H9 (cell line): Measurements from ENCODE around the gene KIF3B. TPM values are rescaled to one million over a fixed set of nuclear protein-coding genes. Genes with fewer than 3 reads are reported as not detected.

Experiments used
- DNase-seq: peaks from one replicate; pipeline ENCODE4 v3.0.0-alpha.2; 2017
- H2AFZ ChIP-seq: one replicate; pipeline ENCODE4 v1.6.1; 2013; ENCODE audit warnings: mild to moderate bottlenecking, low read length, control low read depth, moderate library complexity
- H2AK5ac ChIP-seq: 2 replicates; pipeline ENCODE4 v1.6.1; 2013; ENCODE audit warnings: low read length, control low read depth, mixed read lengths; ENCODE audit not compliant: insufficient read length
- H2BK120ac ChIP-seq: one replicate; pipeline ENCODE4 v1.6.1; 2013; ENCODE audit warnings: low read depth, mild to moderate bottlenecking, low read length, control low read depth, inconsistent platforms; ENCODE audit not compliant: poor library complexity, severe bottlenecking
- H2BK12ac ChIP-seq: 2 replicates; pipeline ENCODE4 v1.6.1; 2013; ENCODE audit warnings: low read length, control low read depth, mixed read lengths, low read depth; ENCODE audit not compliant: insufficient read length
- H2BK15ac ChIP-seq: 2 replicates; pipeline ENCODE4 v1.6.1; 2013; ENCODE audit warnings: low read depth, low read length, control low read depth
- H2BK20ac ChIP-seq: one replicate; pipeline ENCODE4 v1.6.1; 2013; ENCODE audit warnings: low read depth, mild to moderate bottlenecking, low read length, control low read depth, inconsistent platforms; ENCODE audit not compliant: poor library complexity, severe bottlenecking
- H2BK5ac ChIP-seq: 2 replicates; pipeline ENCODE4 v1.6.1; 2013; ENCODE audit warnings: low read length, control low read depth, mixed read lengths; ENCODE audit not compliant: insufficient read length
- H3K14ac ChIP-seq: 2 replicates; pipeline ENCODE4 v1.6.1; 2013; ENCODE audit warnings: low read length, control low read depth; ENCODE audit not compliant: insufficient read depth
- H3K18ac ChIP-seq: 2 replicates; pipeline ENCODE4 v1.6.1; 2013; ENCODE audit warnings: low read depth, mild to moderate bottlenecking, mixed read lengths, low read length, control low read depth; ENCODE audit not compliant: insufficient read length
- H3K23ac ChIP-seq: 2 replicates; pipeline ENCODE4 v1.6.1; 2013; ENCODE audit warnings: low read length, control low read depth, mixed read lengths, low read depth; ENCODE audit not compliant: insufficient read length
- H3K23me2 ChIP-seq: 2 replicates; pipeline ENCODE4 v1.6.1; 2013; ENCODE audit warnings: low read depth, mild to moderate bottlenecking, mixed read lengths, low read length, control low read depth; ENCODE audit not compliant: insufficient read length, poor library complexity, severe bottlenecking
- H3K27ac ChIP-seq: 2 replicates; pipeline ENCODE4 v1.5.1; 2013; ENCODE audit warnings: low read length, control low read depth, mixed read lengths, low read depth; ENCODE audit not compliant: insufficient read length
- H3K27me3 ChIP-seq: 2 replicates; pipeline ENCODE4 v1.6.1; 2013; ENCODE audit warnings: low read length, control low read depth, inconsistent platforms; ENCODE audit not compliant: insufficient read depth
- H3K4ac ChIP-seq: 2 replicates; pipeline ENCODE4 v1.6.1; 2013; ENCODE audit warnings: low read depth, mild to moderate bottlenecking, control low read depth, inconsistent platforms, low read length, moderate library complexity
- H3K4me1 ChIP-seq: 2 replicates; pipeline ENCODE4 v1.6.1; 2013; ENCODE audit warnings: low read length, control low read depth, inconsistent platforms; ENCODE audit not compliant: insufficient read depth
- H3K4me2 ChIP-seq: 2 replicates; pipeline ENCODE4 v1.6.1; 2013; ENCODE audit warnings: low read length, control low read depth, mixed read lengths; ENCODE audit not compliant: insufficient read length, insufficient read depth
- H3K56ac ChIP-seq: 2 replicates; pipeline ENCODE4 v1.6.1; 2013; ENCODE audit warnings: low read depth, mild to moderate bottlenecking, mixed read lengths, low read length, control low read depth; ENCODE audit not compliant: insufficient read length
- H3K79me1 ChIP-seq: 2 replicates; pipeline ENCODE4 v1.6.1; 2013; ENCODE audit warnings: low read depth, mild to moderate bottlenecking, moderate library complexity, low read length, control low read depth, inconsistent platforms; ENCODE audit not compliant: insufficient read depth, poor library complexity, severe bottlenecking
- H3K79me2 ChIP-seq: 2 replicates; pipeline ENCODE4 v1.6.1; 2013; ENCODE audit warnings: low read length, control low read depth, inconsistent platforms; ENCODE audit not compliant: insufficient read depth
- H3K9ac ChIP-seq: 2 replicates; pipeline ENCODE4 v1.6.1; 2013; ENCODE audit warnings: low read length, control low read depth, mixed read lengths; ENCODE audit not compliant: insufficient read length; ENCODE audit errors: extremely low read depth
- H3K9me3 ChIP-seq: one replicate; pipeline ENCODE4 v1.6.1; 2013; ENCODE audit warnings: low read depth, low read length, inconsistent platforms; ENCODE audit not compliant: control insufficient read depth
- H3T11ph ChIP-seq: one replicate; pipeline ENCODE4 v1.6.1; 2013; ENCODE audit warnings: mild to moderate bottlenecking, low read length, control low read depth, inconsistent platforms
- H4K20me1 ChIP-seq: one replicate; pipeline ENCODE4 v1.6.1; 2013; ENCODE audit not compliant: control insufficient read depth, insufficient read length, insufficient read depth
- H4K5ac ChIP-seq: 2 replicates; pipeline ENCODE4 v1.6.1; 2013; ENCODE audit warnings: low read depth, mild to moderate bottlenecking, mixed read lengths, low read length, control low read depth; ENCODE audit not compliant: insufficient read length
- H4K8ac ChIP-seq: replicated peaks from 2 replicates; pipeline ENCODE4 v1.6.1; 2013; ENCODE audit warnings: low read length, control low read depth, mixed read lengths, low read depth; ENCODE audit not compliant: insufficient read length
- H4K91ac ChIP-seq: 2 replicates; pipeline ENCODE4 v1.6.1; 2013; ENCODE audit warnings: low read depth, mild to moderate bottlenecking, moderate library complexity, mixed read lengths, low read length, control low read depth; ENCODE audit not compliant: insufficient read length
- H3K27ac Mint-ChIP-seq, 3 experiments: 2 replicates in 2 of 3; 3 replicates in 1 of 3; pipeline ENCODE4 v1.8.0; 2020 to 2021; ENCODE audit warnings: mixed read lengths in 3 of 3, mild to moderate bottlenecking in 1 of 3, moderate library complexity in 1 of 3
- H3K27me3 Mint-ChIP-seq: 2 replicates; pipeline ENCODE4 v1.8.0; 2021; ENCODE audit warnings: low read depth, mild to moderate bottlenecking, moderate library complexity, mixed read lengths
- H3K36me3 Mint-ChIP-seq, 3 experiments: 2 replicates in 2 of 3; 3 replicates in 1 of 3; pipeline ENCODE4 v1.8.0; 2020 to 2021; ENCODE audit warnings: low read depth in 3 of 3, mixed read lengths in 3 of 3; ENCODE audit not compliant: insufficient read depth in 1 of 3
- H3K4me1 Mint-ChIP-seq, 2 experiments: 2 replicates each; pipeline ENCODE4 v1.8.0; 2020; ENCODE audit warnings: mixed read lengths in 2 of 2
- H3K4me3 Mint-ChIP-seq, 2 experiments: 2 replicates in 1 of 2; 3 replicates in 1 of 2; pipeline ENCODE4 v1.8.0; 2020 to 2021; ENCODE audit warnings: mild to moderate bottlenecking in 2 of 2, mixed read lengths in 2 of 2, moderate library complexity in 1 of 2
- H3K9me3 Mint-ChIP-seq, 2 experiments: 2 replicates in 1 of 2; 3 replicates in 1 of 2; pipeline ENCODE4 v1.8.0; 2020; ENCODE audit warnings: mild to moderate bottlenecking in 2 of 2, mixed read lengths in 2 of 2, moderate library complexity in 1 of 2
- WGBS: extraction: QIAGEN DNeasy Blood & Tissue Kit; methylation state at CpG from one replicate; pipeline ENCODE4 v1.1.7; 2013; ENCODE audit warnings: missing lambda C conversion rate, low lambda C conversion rate, mixed read lengths; ENCODE audit not compliant: insufficient read length; ENCODE audit errors: extremely low coverage; 5-methylcytosine and 5-hydroxymethylcytosine counted together
- total RNA-seq: library from RNA; stranded (reverse); gene quantifications from 2 replicates; pipeline ENCODE4 v1.2.1, GENCODE V29; 2021
- TF ChIP-seq, protein P1 (sequence below): fragments of 200-600 bp; sonication (generic); conservative IDR thresholded peaks from 3 replicates; pipeline ENCODE4 v1.8.0; 2021; ENCODE audit warnings: antibody characterized with exemption, mild to moderate bottlenecking

The KIF3B gene
- total RNA-seq, 1 experiment from 2014 or later = 29.7 TPM

DNA sequence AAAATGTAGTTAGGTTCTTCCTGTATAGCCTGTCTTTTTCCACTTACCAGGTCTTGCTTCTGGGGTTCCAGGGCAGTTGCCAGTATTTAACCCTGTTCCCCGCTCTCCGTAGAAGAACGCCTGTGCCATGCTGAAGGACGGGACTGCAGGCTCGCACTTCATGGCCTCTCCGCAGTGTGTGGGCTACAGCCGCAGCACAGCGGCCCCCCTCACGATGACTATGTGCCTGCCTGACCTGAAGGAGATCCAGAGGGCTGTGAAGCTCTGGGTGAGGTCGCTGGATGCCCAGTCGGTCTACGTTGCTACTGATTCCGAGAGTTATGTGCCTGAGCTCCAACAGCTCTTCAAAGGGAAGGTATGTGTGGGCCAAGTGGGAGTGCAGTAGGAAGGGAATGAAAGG is 46.7 kb upstream of the KIF3B start:
- no CpG with 5 or more reads among the region's 13 CpGs for WGBS
- no peak overlapping the region for H3K18ac ChIP-seq
- no peak overlapping the region for H4K91ac ChIP-seq
- H2BK20ac ChIP-seq = no peak overlapping the region
- H3K23ac ChIP-seq = no peak overlapping the region
- H4K20me1 ChIP-seq = no peaks in the 10 kb centered on the region
- no peak overlapping the region for H3K14ac ChIP-seq
- H3K27ac Mint-ChIP-seq = no peak overlapping the region
- peaks cover 35 to 71% (median 67%) of the 10 kb centered on the region in 3 experiments; a peak in 6 of 7 replicates for H3K36me3 Mint-ChIP-seq
- no peak overlapping the region for H2BK5ac ChIP-seq
- no peak overlapping the region for H2AFZ ChIP-seq
- no peaks in the 10 kb centered on the region for H3K79me2 ChIP-seq
- H3K27ac ChIP-seq = no peak overlapping the region
- H2BK15ac ChIP-seq = no peak overlapping the region
- H3K4ac ChIP-seq = no peak overlapping the region
- TF ChIP-seq, protein P1, sequence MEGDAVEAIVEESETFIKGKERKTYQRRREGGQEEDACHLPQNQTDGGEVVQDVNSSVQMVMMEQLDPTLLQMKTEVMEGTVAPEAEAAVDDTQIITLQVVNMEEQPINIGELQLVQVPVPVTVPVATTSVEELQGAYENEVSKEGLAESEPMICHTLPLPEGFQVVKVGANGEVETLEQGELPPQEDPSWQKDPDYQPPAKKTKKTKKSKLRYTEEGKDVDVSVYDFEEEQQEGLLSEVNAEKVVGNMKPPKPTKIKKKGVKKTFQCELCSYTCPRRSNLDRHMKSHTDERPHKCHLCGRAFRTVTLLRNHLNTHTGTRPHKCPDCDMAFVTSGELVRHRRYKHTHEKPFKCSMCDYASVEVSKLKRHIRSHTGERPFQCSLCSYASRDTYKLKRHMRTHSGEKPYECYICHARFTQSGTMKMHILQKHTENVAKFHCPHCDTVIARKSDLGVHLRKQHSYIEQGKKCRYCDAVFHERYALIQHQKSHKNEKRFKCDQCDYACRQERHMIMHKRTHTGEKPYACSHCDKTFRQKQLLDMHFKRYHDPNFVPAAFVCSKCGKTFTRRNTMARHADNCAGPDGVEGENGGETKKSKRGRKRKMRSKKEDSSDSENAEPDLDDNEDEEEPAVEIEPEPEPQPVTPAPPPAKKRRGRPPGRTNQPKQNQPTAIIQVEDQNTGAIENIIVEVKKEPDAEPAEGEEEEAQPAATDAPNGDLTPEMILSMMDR = no peak
- no peak overlapping the region for H3K4me2 ChIP-seq
- no peak overlapping the region for H2AK5ac ChIP-seq
- no peak for DNase-seq
- H3K9me3 Mint-ChIP-seq = no peaks in the 10 kb centered on the region
- H2BK120ac ChIP-seq = no peak overlapping the region
- H4K8ac ChIP-seq = no peak overlapping the region
- H3K4me1 Mint-ChIP-seq = no peaks in the 10 kb centered on the region
- no peak overlapping the region for H3T11ph ChIP-seq
- H3K56ac ChIP-seq = no peak overlapping the region
- H3K9me3 ChIP-seq = no peaks in the 10 kb centered on the region
- H3K9ac ChIP-seq = no peak overlapping the region
- no peak overlapping the region for H4K5ac ChIP-seq
- no peaks in the 10 kb centered on the region for H3K79me1 ChIP-seq
- H3K23me2 ChIP-seq = no peaks in the 10 kb centered on the region
- H2BK12ac ChIP-seq = no peak overlapping the region
- no peaks in the 10 kb centered on the region; the same call in 1 of the 2 replicates for H3K27me3 Mint-ChIP-seq
- no peaks in the 10 kb centered on the region for H3K4me1 ChIP-seq
- H3K27me3 ChIP-seq = no peaks in the 10 kb centered on the region
- H3K4me3 Mint-ChIP-seq = no peak overlapping the region
